ENCODE results near the gene SPEF1. TPM values are rescaled to one million over a fixed set of nuclear protein-coding genes. Genes with fewer than 3 reads are reported as not detected.

SPEF1 gene
- total and polyA plus RNA-seq, 2 of the 13 experiments (the other 11 are each of a cell fraction or from before 2014, with no cell fraction given): 0.11 to 0.27 TPM

DNA sequence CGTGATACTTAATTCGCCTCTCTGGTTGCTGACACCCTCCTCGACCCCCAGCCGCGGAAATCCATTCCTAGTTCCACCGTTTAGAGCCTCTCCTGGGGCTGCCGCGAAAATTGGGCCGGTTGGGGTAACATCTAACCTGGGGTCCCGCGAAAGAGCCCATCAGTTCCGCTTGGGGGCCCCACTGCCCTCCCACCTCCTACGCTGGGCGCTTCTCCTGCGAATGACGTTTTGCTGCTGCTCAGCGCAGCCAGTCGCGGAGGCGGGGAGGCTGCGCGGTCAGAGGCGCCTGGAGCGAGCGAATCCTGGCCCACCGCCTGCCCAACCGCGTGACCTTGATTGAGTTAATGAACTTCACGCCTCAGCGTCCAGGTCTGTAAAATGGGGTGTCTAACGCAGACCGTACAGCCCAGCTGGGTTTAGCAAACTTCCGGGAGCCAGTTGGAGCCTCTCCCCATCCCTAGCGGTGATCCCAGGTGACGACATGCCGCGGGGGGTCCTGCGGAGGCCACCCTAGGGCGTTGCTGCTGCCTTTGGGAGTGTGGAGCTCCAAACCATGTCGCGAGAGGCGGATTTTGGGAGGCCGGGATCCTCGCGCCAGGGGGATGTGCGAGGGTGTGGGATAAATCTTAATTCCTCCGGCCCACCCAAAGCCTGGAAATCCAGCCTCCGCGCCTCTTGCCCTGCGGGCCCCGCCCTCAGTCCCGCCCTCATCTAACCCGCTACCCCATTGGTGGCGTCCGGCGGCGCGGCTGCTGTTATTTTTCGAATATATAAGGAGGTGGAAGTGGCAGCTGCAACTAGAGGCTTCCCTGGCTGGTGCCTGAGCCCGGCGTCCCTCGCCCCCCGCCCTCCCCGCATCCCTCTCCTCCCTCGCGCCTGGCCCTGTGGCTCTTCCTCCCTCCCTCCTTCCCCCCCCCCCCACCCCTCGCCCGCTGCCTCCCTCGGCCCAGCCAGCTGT, 14.5 kb upstream of the SPEF1 start, which contains the start of gene CDC25B (continued):
- TF ChIP-seq SP140L (CRISPR knock-in tag; IDR thresholded peaks at IDR 0.05; ENCODE audit: borderline replicate concordance) (no peak), ASH2L (IDR thresholded peaks at IDR 0.05; ENCODE audit: insufficient read length, low read depth, low read length) (peak; percentile 84), ZSCAN31 (CRISPR knock-in tag; IDR thresholded peaks at IDR 0.05; ENCODE audit: low read depth) (peak; percentile 66; the same call in 1 of the 2 replicates), UBTF (CRISPR knock-in tag; IDR thresholded peaks at IDR 0.05) (peak; percentile 60), ZNF570 (CRISPR knock-in tag; IDR thresholded peaks at IDR 0.05; ENCODE audit: borderline replicate concordance) (no peak), ZNF598 (CRISPR knock-in tag; IDR thresholded peaks at IDR 0.05; ENCODE audit: borderline replicate concordance) (no peak), HMG20A (CRISPR knock-in tag; IDR thresholded peaks at IDR 0.05; ENCODE audit: borderline replicate concordance) (no peak), ZNF567 (CRISPR knock-in tag; IDR thresholded peaks at IDR 0.05; ENCODE audit: borderline replicate concordance) (no peak; the same call in 1 of the 2 replicates), E2F2 (CRISPR knock-in tag; IDR thresholded peaks at IDR 0.05; ENCODE audit: borderline replicate concordance) (no peak), YY1 (IDR thresholded peaks at IDR 0.05; ENCODE audit: insufficient read depth, insufficient replicate concordance, low read depth, low read length) (no peak), U2AF2 (IDR thresholded peaks at IDR 0.05; ENCODE audit: low read depth, low read length) (no peak), TSC22D2 (CRISPR knock-in tag; IDR thresholded peaks at IDR 0.05; ENCODE audit: borderline replicate concordance) (no peak), ZNF678 (CRISPR knock-in tag; IDR thresholded peaks at IDR 0.05) (peak; percentile 69; the same call in 1 of the 2 replicates), SRSF9 (IDR thresholded peaks at IDR 0.05; ENCODE audit: borderline replicate concordance, insufficient read depth, low read depth, low read length, poor library complexity, severe bottlenecking) (no peak), HDAC1 (CRISPR knock-in tag; IDR thresholded peaks at IDR 0.05) (peak; percentile 79), MEIS1 (CRISPR knock-in tag; IDR thresholded peaks at IDR 0.05; ENCODE audit: borderline replicate concordance) (peak; percentile 96), ZNF205 (CRISPR knock-in tag; IDR thresholded peaks at IDR 0.05) (peak; percentile 62; the same call in 1 of the 2 replicates), IRF9 (CRISPR knock-in tag; IDR thresholded peaks at IDR 0.05; ENCODE audit: borderline replicate concordance) (peak; percentile 58; the same call in 1 of the 2 replicates)
- TF ChIP-seq, protein P1, sequence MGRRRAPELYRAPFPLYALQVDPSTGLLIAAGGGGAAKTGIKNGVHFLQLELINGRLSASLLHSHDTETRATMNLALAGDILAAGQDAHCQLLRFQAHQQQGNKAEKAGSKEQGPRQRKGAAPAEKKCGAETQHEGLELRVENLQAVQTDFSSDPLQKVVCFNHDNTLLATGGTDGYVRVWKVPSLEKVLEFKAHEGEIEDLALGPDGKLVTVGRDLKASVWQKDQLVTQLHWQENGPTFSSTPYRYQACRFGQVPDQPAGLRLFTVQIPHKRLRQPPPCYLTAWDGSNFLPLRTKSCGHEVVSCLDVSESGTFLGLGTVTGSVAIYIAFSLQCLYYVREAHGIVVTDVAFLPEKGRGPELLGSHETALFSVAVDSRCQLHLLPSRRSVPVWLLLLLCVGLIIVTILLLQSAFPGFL (CRISPR knock-in tag; IDR thresholded peaks at IDR 0.05): no peak
- TF ChIP-seq, protein P2, sequence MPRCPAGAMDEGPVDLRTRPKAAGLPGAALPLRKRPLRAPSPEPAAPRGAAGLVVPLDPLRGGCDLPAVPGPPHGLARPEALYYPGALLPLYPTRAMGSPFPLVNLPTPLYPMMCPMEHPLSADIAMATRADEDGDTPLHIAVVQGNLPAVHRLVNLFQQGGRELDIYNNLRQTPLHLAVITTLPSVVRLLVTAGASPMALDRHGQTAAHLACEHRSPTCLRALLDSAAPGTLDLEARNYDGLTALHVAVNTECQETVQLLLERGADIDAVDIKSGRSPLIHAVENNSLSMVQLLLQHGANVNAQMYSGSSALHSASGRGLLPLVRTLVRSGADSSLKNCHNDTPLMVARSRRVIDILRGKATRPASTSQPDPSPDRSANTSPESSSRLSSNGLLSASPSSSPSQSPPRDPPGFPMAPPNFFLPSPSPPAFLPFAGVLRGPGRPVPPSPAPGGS (CRISPR knock-in tag; IDR thresholded peaks at IDR 0.05): no peak
